Left kidney (tissue), 2 donors: ENCODE data around the gene HSDL2. TPM values are rescaled to one million over a fixed set of nuclear protein-coding genes. Genes with fewer than 3 reads are reported as not detected.
"Not testable (repeated sequence)": the region's sequence is repeated elsewhere in the genome, so short reads cannot be mapped to it uniquely, and the experiment has no call there.

Source experiments
- DNase-seq: peaks from one replicate; pipeline ENCODE4 v3.0.0-alpha.2; 2013
- polyA plus RNA-seq: library from polyadenylated mRNA; unstranded; fragments of 120-200 nt; gene quantifications from one replicate; pipeline ENCODE4 v1.2.1, GENCODE V29; 2013; ENCODE audit not compliant: insufficient read length

HSDL2 gene
- polyA plus RNA-seq, 1 donor = 114 TPM

- no peak for DNase-seq
These were observed 15.1 kb upstream of the HSDL2 start for GRCh38 chr9:112364761-112365160.

DNA sequence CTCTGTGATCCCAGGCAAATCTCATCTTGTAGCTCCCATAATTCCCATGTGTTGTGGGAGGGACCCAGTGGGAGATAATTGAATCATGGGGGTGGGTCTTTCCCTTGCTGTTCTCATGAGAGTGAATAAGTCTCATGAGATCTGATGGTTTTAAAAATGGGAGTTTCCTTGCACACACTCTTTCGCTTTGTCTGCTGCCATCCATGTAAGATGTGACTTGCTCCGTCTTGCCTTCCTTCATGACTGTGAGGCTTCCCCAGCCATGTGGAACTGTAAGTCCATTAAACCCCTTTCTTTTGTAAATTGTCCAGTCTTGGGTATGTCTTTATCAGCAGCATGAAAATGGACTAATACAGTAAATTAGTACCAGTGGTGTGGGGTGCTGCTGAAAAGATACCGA lies 14.7 kb upstream of the HSDL2 start:
- DNase-seq = not testable (repeated sequence)

DNA sequence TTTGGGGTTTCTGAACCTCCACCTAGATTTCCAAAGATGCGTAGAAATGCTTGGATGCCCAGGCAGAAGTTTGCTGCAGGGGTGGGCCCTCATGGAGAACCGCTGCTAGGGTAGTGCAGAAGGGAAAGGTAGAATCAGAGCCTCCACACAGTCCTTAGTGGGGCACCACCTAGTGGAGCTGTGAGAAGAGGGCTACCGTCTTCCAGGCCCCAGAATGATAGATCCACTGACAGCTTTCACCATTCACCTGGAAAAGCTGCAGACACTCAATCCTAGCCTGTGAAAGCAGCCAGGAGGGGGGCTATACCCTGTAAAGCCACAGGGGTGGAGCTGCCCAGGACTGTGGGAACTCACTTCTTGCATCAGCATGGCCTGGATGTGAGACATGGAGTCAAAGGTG lies 13.3 kb upstream of the HSDL2 start:
- no peak for DNase-seq

GRCh38 chr9:112367465-112367864 lies 12.4 kb upstream of the HSDL2 start:
- no peak for DNase-seq

DNA sequence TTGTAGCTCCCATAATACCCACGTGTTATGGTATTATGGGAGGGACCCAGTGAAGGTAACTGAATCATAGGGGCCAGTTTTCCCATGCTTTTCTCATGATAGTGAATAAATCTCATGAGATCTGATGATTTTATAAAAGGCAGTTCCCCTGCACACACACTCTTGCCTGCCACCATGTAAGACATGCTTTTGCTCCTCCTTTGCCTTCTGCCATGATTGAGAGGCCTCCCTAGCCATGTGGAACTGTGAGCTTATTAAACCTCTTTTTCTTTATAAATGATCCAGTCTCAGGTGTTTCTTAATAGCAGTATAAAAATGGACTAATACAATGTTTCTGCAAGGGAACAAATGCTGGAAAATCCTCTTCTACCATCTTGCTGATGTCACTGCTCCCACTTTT lies 10.1 kb upstream of the HSDL2 start:
- DNase-seq = no peak

GRCh38 chr9:112371060-112371459 lies 8.8 kb upstream of the HSDL2 start:
- DNase-seq = no peak

DNA sequence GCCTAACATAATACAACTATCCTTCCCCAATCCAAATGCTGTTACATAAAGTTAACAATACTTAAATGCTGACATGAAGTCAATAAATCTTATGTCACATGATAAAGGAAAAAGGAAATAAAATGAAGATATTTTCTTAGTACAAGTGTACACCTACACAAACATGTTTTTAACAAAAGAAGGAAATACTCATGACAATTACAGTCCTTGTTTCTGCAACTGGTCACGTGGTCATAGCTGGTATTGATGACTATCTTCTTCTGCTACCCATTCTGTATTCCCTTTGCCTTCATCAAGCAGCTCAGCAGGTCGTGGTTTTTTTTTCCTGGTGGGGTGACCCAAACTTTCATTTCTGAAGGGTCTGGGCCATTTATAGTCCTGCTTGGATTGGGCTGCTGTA lies 6.2 kb upstream of the HSDL2 start:
- DNase-seq = not testable (repeated sequence)

GRCh38 chr9:112374232-112374631 lies 5.7 kb upstream of the HSDL2 start:
- not testable (repeated sequence) for DNase-seq

- no peak for DNase-seq
These were observed 4.5 kb upstream of the HSDL2 start for GRCh38 chr9:112375361-112375760.

GRCh38 chr9:112377087-112377486 lies 2.8 kb upstream of the HSDL2 start:
- DNase-seq = no peak

GRCh38 chr9:112377684-112378327 lies 2.1 kb upstream of the HSDL2 start:
- no peak for DNase-seq

GRCh38 chr9:112378328-112379176 lies 1.4 kb upstream of the HSDL2 start:
- no peak for DNase-seq

DNA sequence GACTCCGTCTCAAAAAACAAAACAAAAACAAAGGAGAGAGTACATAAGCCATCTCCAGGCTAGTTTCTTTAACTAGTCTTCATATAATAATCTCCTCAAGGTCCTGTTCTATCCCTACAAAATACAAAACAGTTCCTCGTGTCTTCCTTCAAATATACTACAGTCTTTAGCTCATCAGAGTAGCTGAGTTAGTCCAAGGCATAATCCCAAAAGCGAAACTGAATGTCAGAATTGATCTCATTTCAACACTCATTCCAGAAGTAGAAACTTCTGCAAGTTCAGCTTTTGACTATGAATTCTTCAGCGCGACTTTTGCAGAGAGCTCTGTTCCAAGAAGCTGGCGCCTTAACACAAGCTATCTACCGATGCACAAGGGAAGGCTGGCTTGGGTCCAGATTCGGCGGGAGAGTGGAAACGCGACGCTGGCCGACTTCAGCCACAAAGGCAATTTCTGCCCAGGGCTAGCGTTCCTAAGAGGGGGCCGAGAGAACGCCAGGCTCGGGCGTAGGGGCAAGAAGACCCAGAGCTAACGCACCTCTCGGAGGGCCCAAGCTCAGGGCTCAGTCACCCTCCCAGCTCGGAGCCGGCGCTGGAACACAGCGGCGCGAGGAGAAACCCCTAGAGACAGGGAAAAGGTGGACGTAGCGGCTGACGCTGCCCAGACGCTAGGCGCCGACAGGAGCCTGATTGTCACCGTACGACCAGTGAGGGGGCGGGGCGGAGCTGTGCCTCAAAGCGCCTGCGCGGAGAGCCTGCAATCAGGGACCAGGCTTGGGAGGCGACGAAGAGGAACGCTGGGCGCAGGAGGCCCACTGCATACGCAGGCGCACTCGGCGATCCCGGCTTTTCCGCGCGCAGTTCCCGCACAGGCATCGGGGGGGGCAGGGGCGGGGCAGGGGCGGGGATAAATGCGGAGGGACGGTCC lies 469 bp upstream of the HSDL2 start:
- peak; percentile 98 for DNase-seq

DNA sequence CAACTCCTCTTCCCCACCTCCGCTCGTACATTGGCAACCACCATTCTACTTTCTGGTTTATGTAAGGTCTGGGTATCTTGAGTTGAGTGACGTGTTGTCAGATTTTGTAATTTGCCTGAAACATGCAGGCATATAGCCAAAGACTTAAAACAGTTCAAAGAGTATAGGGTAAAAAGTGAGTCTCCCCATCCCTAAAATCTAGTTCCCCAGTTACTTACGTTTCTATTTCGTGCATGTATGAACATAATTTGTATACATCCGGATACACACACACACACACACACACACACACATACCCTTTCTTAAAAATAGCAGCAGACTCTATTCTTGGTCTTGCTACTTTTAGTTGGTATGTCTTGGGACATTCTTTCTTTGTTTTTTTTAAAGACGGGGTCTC lies 915 bp downstream of the HSDL2 start:
- no peak for DNase-seq

DNA sequence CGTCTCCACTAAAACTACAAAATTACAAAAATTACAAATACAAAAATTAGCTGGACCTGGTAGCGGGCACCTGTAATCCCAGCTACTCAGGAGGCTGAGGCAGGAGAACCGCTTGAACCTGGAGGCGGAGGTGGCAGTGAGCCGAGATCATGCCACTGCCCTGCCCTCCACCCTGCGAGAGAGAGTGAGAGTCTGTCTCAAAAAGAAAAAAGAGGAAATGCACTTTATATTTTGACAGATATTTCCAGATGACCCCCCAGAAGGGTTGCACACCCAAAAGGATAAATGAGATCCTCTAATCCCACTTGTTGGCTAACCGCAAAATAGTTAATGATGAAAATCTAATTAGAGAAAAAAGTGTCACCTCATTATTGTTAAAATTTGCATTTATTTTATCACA lies 2.2 kb downstream of the HSDL2 start:
- no peak for DNase-seq

- no peak for DNase-seq
These were observed 2.8 kb downstream of the HSDL2 start for GRCh38 chr9:112382501-112383364.

DNA sequence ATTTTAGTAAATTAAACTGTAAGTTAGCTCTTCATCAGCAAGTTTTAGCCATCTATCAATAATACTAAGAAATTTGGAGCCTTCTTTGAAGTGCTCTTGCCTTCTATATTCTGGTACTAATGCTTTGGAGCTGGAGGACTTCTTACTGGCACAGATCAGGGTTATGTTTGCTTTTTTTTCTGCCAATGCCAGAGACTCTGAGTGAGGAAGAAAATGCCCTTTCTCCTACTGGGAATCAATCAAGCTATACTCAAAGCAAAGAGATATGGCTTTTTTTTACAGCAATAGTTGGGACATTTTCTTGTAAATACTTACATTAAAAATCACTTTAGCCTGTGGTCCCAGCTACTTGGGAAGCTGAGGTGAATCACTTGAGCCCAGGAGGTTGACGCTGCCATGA lies 4.3 kb downstream of the HSDL2 start:
- DNase-seq = no peak

DNA sequence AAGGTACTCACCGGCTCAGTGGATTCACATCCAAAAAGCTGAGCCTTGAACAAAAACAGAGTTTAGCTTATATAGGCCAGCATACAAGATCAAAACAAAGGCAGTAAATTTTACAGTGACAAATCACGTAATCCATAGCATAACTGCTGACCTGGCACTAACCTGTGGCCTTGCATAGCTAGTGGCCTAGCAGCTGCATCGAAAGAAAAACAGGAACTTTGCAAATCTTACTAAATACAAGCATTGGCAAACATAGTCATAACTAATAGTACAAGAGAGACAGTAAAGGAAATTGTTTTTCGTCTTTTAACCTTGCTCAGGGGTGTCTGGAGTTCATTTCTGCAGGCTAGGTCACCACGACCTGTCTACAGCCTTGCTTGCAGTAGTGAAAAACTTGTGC lies 4.8 kb downstream of the HSDL2 start:
- no peak for DNase-seq

DNA sequence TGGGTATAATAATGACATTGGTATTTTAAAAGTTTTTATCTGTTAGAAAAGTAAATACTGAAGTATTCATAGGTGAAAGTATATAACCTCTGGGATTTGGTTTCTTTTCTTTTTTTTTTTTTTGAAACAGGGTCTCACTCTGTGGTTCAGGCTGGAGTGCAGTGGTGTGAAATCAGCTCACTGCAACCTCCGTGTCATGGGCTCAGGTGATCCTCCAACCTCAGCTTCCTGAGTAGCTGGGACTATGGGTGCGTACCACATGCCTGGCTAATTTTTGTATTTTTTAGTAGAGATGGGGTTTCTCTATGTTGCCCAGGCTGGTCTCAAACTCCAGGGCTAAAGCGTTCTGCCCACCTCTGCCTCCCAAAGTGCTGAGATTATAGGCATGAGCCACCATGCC lies 7.2 kb downstream of the HSDL2 start:
- no peak for DNase-seq

DNA sequence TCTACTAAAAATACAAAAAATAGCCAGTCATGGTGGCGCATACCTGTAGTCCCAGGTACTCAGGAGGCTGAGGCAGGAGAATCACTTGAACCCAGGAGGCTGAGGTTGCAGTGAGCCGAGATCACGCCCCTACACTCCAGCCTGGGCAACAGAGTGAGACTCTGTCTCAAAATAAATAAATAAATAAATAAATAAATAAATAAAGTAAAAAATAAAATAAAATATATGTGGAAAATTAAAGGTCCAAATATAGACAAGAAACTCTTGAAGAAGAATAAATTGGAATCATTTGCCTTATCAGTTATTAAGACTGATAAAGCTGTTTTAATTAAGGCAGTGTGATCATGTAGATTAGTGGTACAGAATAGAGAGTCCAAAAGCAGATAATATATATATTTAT lies 10.0 kb downstream of the HSDL2 start:
- DNase-seq = not testable (repeated sequence)

DNA sequence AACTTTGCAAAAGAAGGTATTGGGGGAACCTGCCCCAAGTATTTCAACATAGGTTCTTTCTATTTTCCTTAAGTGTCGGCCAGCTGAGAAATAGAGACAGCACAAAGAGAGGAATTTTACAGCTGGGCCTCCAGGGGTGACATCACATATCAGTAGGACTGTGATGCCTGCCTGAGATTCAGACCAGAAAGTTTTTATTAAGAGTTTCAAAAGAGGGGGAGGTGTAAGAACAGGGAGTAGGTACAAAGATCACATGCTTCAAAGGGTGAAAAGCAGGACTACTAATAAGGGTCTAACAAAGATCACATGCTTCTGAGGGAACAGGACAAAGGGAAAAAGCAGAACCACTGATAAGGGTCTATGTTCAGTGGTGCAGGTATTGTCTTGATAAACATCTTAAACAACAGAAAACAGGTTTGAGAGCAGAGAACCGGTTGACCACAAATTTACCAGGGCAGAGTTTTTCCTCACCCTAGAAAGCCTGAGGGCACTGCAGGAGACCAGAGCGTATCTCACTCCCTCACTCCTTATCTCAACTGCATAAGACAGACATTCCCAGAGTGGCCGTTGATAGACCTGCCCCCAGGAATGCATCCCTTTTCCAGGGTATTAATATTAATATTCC lies 12.1 kb downstream of the HSDL2 start:
- DNase-seq = not testable (repeated sequence)
